ENCODE results near the gene KLF6.

GRCh38 chr10:3816995-3817394 lies 32.0 kb upstream of the KLF6 start:
- TF ChIP-seq POLR2A (IDR thresholded peaks at IDR 0.05), result no peak
- TF ChIP-seq CTCF (IDR thresholded peaks at IDR 0.05), result no peak

Data from right lobe of liver (tissue), 4 donors.